Measurements from ENCODE around the gene DOCK8. TPM values are rescaled to one million over a fixed set of nuclear protein-coding genes. Genes with fewer than 3 reads are reported as not detected.

DOCK8 gene
- total RNA-seq, 2 experiments from 2014 or later, result 110 to 114 TPM

Other genes starting within 250 kb of the DOCK8 start
- 10 to 100 TPM; 20.6 to 24.1 TPM for gene WASHC1, start 185.4 kb upstream of the DOCK8 start, total RNA-seq
- gene FOXD4, start 96.4 kb upstream of the DOCK8 start, total RNA-seq, result not detected
- gene ZNG1A, start 35.8 kb upstream of the DOCK8 start, total RNA-seq, result 10 to 100 TPM; 27.9 to 31.4 TPM

Data from activated naive CD4-positive, alpha-beta T cell treated with anti-CD3 and anti-CD28 coated beads for 36 hours (primary cell).